ENCODE measurements around the gene CIAO2B.
A peak's percentile ranks its signal among the peaks of the same experiment; 100 is the strongest.
"Not testable (repeated sequence)": the region's sequence is repeated elsewhere in the genome, so short reads cannot be mapped to it uniquely, and the experiment has no call there.

CIAO2B gene

DNA sequence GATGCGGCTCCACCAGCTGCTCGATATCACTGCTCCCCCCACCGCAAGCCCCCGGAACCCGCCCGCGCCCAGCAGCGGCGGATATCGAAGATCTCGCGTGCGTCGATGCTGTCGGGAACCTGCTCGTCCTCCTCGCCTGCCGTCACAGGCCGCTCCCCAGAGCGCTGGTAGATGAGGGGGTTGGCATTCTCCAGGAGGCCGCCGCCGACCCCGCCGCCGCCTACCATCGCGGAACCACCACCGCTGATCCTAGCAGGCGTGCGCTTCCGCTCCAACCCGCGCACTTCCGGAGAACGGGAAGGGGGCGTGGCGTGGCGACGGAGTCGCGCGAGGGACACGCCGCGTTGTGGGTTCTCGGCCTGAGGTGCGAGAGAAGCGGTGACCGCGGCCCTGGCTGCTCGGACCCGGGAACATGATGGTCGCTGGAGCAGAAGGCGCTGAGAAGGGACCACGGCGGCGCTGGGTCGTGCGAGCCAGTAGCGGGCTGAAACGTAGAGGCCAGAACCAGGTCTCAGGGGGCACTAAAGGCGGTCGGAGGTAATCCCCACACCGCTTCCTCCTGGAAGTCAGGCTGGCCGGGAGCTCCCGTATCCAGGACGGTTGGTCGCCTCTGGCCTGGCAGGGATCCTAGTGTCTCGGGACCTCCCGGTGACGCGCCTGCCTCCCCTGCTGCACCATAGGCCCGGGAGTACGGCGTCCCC, at the start of gene CIAO2B:
Gene CIAO2B, minus strand, starts transcription at position 265 of the 701 bp plus-strand sequence. Its CDS starts 38 bp downstream, at position 227.
- DNase-seq: peak; percentile 76 to 91

GRCh38 chr16:66983033-66983432, 48.8 kb upstream of the CIAO2B start:
- DNase-seq: no peak

- DNase-seq: peak; percentile 82 to 91
Observed at GRCh38 chr16:66979011-66979717, 45.0 kb upstream of the CIAO2B start.

GRCh38 chr16:66977341-66978113, 43.3 kb upstream of the CIAO2B start:
- peak; percentile 68 to 96 for DNase-seq

GRCh38 chr16:66976746-66977145, 42.5 kb upstream of the CIAO2B start:
- DNase-seq: no peak

DNA sequence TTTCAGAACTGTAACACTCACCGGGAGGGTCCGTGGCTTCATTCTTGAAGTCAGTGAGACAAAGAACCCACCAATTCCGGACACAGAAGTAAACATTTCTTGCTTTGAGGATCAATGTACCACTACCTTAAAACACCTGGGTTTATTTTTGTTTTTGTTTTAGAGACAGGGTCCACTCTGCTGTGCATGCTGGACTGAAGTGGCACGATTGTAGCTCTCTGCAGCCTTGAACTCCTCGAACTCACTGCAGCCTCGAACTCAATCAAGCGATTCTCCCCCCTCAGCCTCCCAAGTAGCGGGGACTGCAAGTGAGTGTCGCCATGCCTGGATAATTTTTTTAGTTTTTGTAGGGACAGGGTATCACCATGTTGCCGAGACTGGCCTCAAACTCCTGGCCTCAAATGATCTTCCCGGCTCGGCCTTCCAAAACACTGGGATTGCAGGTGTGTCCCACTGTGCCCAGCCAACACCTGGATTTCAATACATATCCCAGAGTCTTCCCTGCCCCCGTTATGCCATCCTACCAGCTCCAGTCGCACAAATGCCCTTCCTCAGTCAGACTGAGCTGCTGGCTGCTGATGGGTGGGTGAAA, 41.2 kb upstream of the CIAO2B start:
- no peak for DNase-seq

GRCh38 chr16:66974932-66975246, 40.7 kb upstream of the CIAO2B start:
- peak in 1 of 2 donors; percentile 9 for DNase-seq

- not testable (repeated sequence) for DNase-seq
Observed at GRCh38 chr16:66974156-66974931, 40.1 kb upstream of the CIAO2B start.

- DNase-seq: no peak
Observed at GRCh38 chr16:66973716-66974115, 39.5 kb upstream of the CIAO2B start.

DNA sequence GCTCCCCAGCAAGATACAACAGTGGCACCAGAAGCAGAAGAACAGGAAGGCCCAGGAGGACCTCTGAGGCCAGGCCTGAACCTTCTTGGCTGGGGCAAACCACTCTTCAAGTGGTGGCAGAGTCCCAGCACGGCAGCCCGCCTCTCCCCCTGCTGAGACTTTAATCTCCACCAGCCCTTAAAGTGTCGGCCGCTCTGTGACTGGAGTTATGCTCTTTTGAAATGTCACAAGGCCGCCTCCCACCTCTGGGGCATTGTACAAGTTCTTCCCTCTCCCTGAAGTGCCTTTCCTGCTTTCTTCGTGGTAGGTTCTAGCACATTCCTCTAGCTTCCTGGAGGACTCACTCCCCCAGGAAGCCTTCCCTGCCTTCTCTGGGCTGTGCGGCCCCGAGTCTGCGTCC, 38.8 kb upstream of the CIAO2B start:
- no peak for DNase-seq

- no peak for DNase-seq
Observed at GRCh38 chr16:66970775-66971720, 36.8 kb upstream of the CIAO2B start.

- DNase-seq: no peak
Observed at GRCh38 chr16:66968847-66969246, 34.6 kb upstream of the CIAO2B start.

- no peak for DNase-seq
Observed at GRCh38 chr16:66964049-66964448, 29.8 kb upstream of the CIAO2B start.

DNA sequence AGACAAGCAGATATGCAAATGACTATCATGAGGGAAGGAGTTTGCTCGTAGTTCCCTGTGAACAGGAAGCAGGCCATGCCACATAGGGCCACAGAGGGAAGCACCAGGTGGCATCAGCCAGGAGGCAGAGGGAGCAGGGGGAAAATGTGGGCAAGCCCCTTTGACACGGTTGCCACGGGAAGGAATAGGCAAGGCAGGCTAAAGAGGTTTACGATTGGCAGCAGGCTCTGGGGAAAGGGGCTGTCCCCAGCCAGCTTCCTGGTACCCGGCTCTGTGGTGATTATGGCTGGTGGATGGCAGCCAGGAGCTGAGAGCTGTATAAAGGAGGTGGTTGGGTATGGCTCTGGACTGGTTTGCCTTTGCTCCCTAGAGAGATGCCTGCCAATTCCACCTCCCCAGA, 27.7 kb upstream of the CIAO2B start:
- peak in 1 of 2 donors; percentile 27 for DNase-seq

GRCh38 chr16:66961065-66961744, 27.0 kb upstream of the CIAO2B start, which contains the start of gene CES3:
Gene CES3, plus strand, starts transcription at chr16:66961266. Its CDS starts 42 bp downstream, at chr16:66961308.
- DNase-seq: peak; percentile 56 to 65

GRCh38 chr16:66960270-66960669, 26.1 kb upstream of the CIAO2B start:
- no peak for DNase-seq

GRCh38 chr16:66959704-66960161, 25.5 kb upstream of the CIAO2B start:
- DNase-seq: peak in 1 of 2 donors; percentile 46

- DNase-seq: no peak
Observed at GRCh38 chr16:66958857-66959703, 24.9 kb upstream of the CIAO2B start.

DNA sequence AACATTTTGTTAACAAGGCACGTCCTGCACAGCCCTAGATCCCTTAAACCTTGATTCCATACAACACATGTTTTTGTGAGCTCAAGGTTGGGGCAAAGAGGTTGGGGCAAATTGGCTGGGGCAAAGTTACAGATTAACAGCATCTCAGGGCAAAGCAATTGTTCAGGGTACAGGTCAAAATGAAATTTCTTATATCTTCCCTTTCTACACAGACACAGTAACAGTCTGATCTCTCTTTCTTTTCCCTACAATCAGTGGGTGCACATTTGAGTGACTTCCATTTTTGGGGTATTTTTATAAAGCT, 21.9 kb upstream of the CIAO2B start:
- not testable (repeated sequence) for DNase-seq
